ENCODE results near the gene TTYH1. TPM values are rescaled to one million over a fixed set of nuclear protein-coding genes. Genes with fewer than 3 reads are reported as not detected.

TTYH1 gene
- total and polyA plus RNA-seq, 9 of the 15 experiments (the other 6 are each of a cell fraction or from before 2014, with no cell fraction given): 0.08 TPM; not detected in 8

- TF ChIP-seq ATF6 (CRISPR knock-in tag; IDR thresholded peaks at IDR 0.05) (no peak), HMGXB4 (CRISPR knock-in tag; IDR thresholded peaks at IDR 0.05) (no peak), ZFP36 (IDR thresholded peaks at IDR 0.05; ENCODE audit: low read depth, low read length, partially characterized antibody) (no peak), ELF2 (CRISPR knock-in tag; IDR thresholded peaks at IDR 0.05) (peak; percentile 31; the same call in 1 of the 2 replicates), POLR2AphosphoS2 (IDR thresholded peaks at IDR 0.05; ENCODE audit: low read length) (no peak), TBL1XR1 (IDR thresholded peaks at IDR 0.05; ENCODE audit: low read length in 2 of 2) (no peak), HCFC1 (IDR thresholded peaks at IDR 0.05; ENCODE audit: low read depth, low read length) (no peak), ZNF518B (CRISPR knock-in tag; IDR thresholded peaks at IDR 0.05) (no peak), ETV1 (tag; conservative IDR thresholded peaks at IDR 0.05; ENCODE audit: low read depth) (no peak), AFF4 (CRISPR knock-in tag; IDR thresholded peaks at IDR 0.05) (no peak), NFIC (IDR thresholded peaks at IDR 0.05) (no peak), PCBP2 (IDR thresholded peaks at IDR 0.05; ENCODE audit: low read depth, low read length, poor library complexity, severe bottlenecking) (no peak), PCBP1 (IDR thresholded peaks at IDR 0.05; ENCODE audit: low read depth, low read length, poor library complexity, severe bottlenecking) (no peak)
Observed at GRCh38 chr19:54448040-54448773, 32.9 kb downstream of the TTYH1 start (continued).

Data from K562 (cell line).